CD4-positive, alpha-beta T cell (primary cell): Measurements from ENCODE around the gene DOCK6. TPM values are rescaled to one million over a fixed set of nuclear protein-coding genes. Genes with fewer than 3 reads are reported as not detected.

Experiments
- ATAC-seq: fragments of 200-7000 bp; cut with Tn5 transposase; one replicate; pipeline ENCODE4 v1.10.0; 2022; ENCODE audit warnings: mild to moderate bottlenecking; ENCODE audit not compliant: poor library complexity
- CTCF ChIA-PET: fragments of 350-600 bp; sonication (Branson Sonifier 250); formaldehyde crosslinking; loops from one replicate; lab custom pipeline; 2021; ENCODE audit warnings: antibody characterized with exemption, inconsistent platforms; lab: Charles Lee
- POLR2A ChIA-PET: fragments of 350-600 bp; sonication (Branson Sonifier 250); formaldehyde crosslinking; loops from one replicate; lab custom pipeline; 2021; ENCODE audit warnings: antibody characterized with exemption, inconsistent platforms; lab: Charles Lee
- DNase-seq, 14 experiments: peaks; one replicate each; pipeline ENCODE4 v3.0.0-alpha.2; 2013 to 2020; ENCODE audit warnings: mixed read lengths in 2 of 14
- H3K27ac ChIP-seq, 2 donors: one replicate each; pipeline versions ENCODE4 v1.5.1 to v1.7.0; 2013; ENCODE audit warnings: low read length in 2 of 2, low read depth in 1 of 2, mild to moderate bottlenecking in 1 of 2
- H3K27me3 ChIP-seq, 2 experiments: 1 replicate in 1 of 2; 2 replicates in 1 of 2; pipeline versions ENCODE4 v1.6.1 to v1.7.0; 2013; ENCODE audit warnings: low read length in 2 of 2, control low read depth in 1 of 2, mild to moderate bottlenecking in 1 of 2, moderate library complexity in 1 of 2; ENCODE audit not compliant: insufficient read depth in 2 of 2, control insufficient read depth in 1 of 2
- H3K36me3 ChIP-seq: one replicate; pipeline ENCODE4 v1.6.1; 2013; ENCODE audit warnings: low read length, control low read depth; ENCODE audit not compliant: insufficient read depth
- H3K4me1 ChIP-seq: one replicate; pipeline ENCODE4 v1.6.1; 2013; ENCODE audit warnings: low read length, control low read depth; ENCODE audit not compliant: insufficient read depth
- H3K4me3 ChIP-seq: one replicate; pipeline ENCODE4 v1.5.1; 2013; ENCODE audit warnings: mild to moderate bottlenecking, low read length, moderate library complexity
- H3K9me3 ChIP-seq, 2 experiments: 1 replicate in 1 of 2; 2 replicates in 1 of 2; pipeline versions ENCODE4 v1.6.1 to v1.7.0; 2013; ENCODE audit warnings: low read length in 2 of 2, mild to moderate bottlenecking in 2 of 2, control low read depth in 1 of 2, moderate library complexity in 1 of 2; ENCODE audit not compliant: control insufficient read depth in 1 of 2, insufficient read depth in 1 of 2
- H3K27ac Mint-ChIP-seq: one replicate; pipeline ENCODE4 v1.8.0; 2020; ENCODE audit warnings: mixed read lengths
- H3K27me3 Mint-ChIP-seq: one replicate; pipeline ENCODE4 v1.8.0; 2021; ENCODE audit warnings: mixed read lengths
- H3K36me3 Mint-ChIP-seq: one replicate; pipeline ENCODE4 v1.8.0; 2021; ENCODE audit warnings: low read depth, mixed read lengths
- H3K4me1 Mint-ChIP-seq: one replicate; pipeline ENCODE4 v1.8.0; 2021; ENCODE audit warnings: low read depth, mixed read lengths
- H3K4me3 Mint-ChIP-seq: one replicate; pipeline ENCODE4 v1.8.0; 2020; ENCODE audit warnings: mild to moderate bottlenecking, mixed read lengths
- H3K9me3 Mint-ChIP-seq: one replicate; pipeline ENCODE4 v1.8.0; 2020; ENCODE audit warnings: mixed read lengths
- intact Hi-C, 2 experiments: fragments of 100-400 bp; cut with DNase I in 1 of 2; cut with micrococcal nuclease in 1 of 2; formaldehyde crosslinking; loops; one replicate each; pipeline versions ENCODE4 v1.15.1 to v1.9.0; 2023 to 2025; cut with DNase I, micrococcal nuclease
- total RNA-seq, 174 experiments: library from RNA in 2 of 174; stranded (reverse) in 2 of 174; gene quantifications; one replicate each; pipeline ENCODE4 v1.2.3 and lab custom pipeline; 2021 to 2026
- TF ChIP-seq, protein P1 (sequence below): fragments of 200-600 bp; IDR thresholded peaks from one replicate; pipeline ENCODE4 v1.8.0; 2022; ENCODE audit warnings: antibody characterized with exemption, mild to moderate bottlenecking

DOCK6 gene
- total RNA-seq, 2 experiments from 2014 or later = 0.14 to 0.38 TPM

DNA sequence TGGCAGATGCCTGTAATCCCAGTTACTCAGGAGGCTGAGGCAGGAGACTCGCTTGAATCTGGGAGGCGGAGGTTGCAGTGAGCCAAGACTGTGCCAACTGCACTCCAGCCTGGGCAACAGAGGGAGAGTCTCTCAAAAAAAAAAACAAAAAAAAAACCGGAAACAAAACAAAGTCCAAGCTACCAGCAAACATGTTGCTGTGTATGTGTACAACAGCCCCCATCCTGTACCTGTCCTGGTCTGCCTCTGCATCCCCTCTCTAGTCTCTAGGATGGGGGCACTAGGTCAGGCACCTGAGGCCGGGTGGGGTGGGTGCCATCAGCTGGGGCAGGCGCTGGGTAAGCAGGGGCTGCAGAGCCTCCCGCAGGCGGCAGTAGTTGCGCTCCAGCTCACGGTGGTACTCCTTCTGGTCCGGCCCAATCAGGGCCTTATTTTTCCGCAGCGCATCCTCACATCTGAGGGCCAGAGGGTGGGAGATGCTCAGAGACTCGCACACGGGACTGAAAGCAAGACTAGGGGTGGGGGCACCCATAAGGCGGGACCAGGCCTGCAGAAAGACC, 62.2 kb downstream of the DOCK6 start:
- Mint-ChIP-seq H3K4me1 (peaks cover 7% of the 10 kb centered on the region), H3K27me3 (peaks cover 39% of the 10 kb centered on the region), H3K4me3 (no peak overlapping the region), H3K36me3 (no peaks in the 10 kb centered on the region), H3K27ac (no peak overlapping the region), H3K9me3 (no peaks in the 10 kb centered on the region)
- TF ChIP-seq, protein P1, sequence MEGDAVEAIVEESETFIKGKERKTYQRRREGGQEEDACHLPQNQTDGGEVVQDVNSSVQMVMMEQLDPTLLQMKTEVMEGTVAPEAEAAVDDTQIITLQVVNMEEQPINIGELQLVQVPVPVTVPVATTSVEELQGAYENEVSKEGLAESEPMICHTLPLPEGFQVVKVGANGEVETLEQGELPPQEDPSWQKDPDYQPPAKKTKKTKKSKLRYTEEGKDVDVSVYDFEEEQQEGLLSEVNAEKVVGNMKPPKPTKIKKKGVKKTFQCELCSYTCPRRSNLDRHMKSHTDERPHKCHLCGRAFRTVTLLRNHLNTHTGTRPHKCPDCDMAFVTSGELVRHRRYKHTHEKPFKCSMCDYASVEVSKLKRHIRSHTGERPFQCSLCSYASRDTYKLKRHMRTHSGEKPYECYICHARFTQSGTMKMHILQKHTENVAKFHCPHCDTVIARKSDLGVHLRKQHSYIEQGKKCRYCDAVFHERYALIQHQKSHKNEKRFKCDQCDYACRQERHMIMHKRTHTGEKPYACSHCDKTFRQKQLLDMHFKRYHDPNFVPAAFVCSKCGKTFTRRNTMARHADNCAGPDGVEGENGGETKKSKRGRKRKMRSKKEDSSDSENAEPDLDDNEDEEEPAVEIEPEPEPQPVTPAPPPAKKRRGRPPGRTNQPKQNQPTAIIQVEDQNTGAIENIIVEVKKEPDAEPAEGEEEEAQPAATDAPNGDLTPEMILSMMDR = no peak
- H3K27me3 ChIP-seq = peaks cover 11% of the 10 kb centered on the region in 2 experiments
- intact Hi-C loops = no loop called here
- ChIA-PET POLR2A (no interaction called here), CTCF (no interaction called here)
- DNase-seq = no peak
- H3K27ac ChIP-seq = no peak overlapping the region
- no peak for ATAC-seq
- H3K4me1 ChIP-seq = peaks cover 17% of the 10 kb centered on the region
- H3K4me3 ChIP-seq = no peak overlapping the region
- peaks cover 0 to 3% of the 10 kb centered on the region in 2 experiments for H3K9me3 ChIP-seq
- no peaks in the 10 kb centered on the region for H3K36me3 ChIP-seq

- intact Hi-C loops = loop anchor here in 1 of 2 experiments (5.0 kb wide), 1 partner anchor 42 kb away; the partner anchor contains the start of gene SPC24
- Histone ChIP-seq H3K27ac (no peak overlapping the region), H3K4me3 (no peak overlapping the region), H3K9me3 (peaks cover 0 to 3% of the 10 kb centered on the region in 2 experiments), H3K36me3 (no peaks in the 10 kb centered on the region), H3K27me3 (peaks cover 11% of the 10 kb centered on the region in 2 experiments), H3K4me1 (peaks cover 22% of the 10 kb centered on the region)
- H3K36me3 Mint-ChIP-seq = no peaks in the 10 kb centered on the region
- ChIA-PET POLR2A (no interaction called here), CTCF (no interaction called here)
- H3K9me3 Mint-ChIP-seq = no peaks in the 10 kb centered on the region
- H3K27me3 Mint-ChIP-seq = peaks cover 34% of the 10 kb centered on the region
- TF ChIP-seq, protein P1 = no peak
- H3K4me3 Mint-ChIP-seq = no peak overlapping the region
- H3K27ac Mint-ChIP-seq = no peak overlapping the region
- ATAC-seq = no peak
- H3K4me1 Mint-ChIP-seq = peaks cover 8% of the 10 kb centered on the region
- no peak for DNase-seq
Observed at GRCh38 chr19:11199517-11199916, 62.8 kb downstream of the DOCK6 start.

GRCh38 chr19:11198769-11199424, 63.4 kb downstream of the DOCK6 start:
- H3K27me3 Mint-ChIP-seq = peaks cover 29% of the 10 kb centered on the region
- peaks cover 0 to 3% of the 10 kb centered on the region in 2 experiments for H3K9me3 ChIP-seq
- intact Hi-C loops = loop anchor here in 1 of 2 experiments (5.0 kb wide), 1 partner anchor 42 kb away; the partner anchor contains the start of gene SPC24
- H3K27ac Mint-ChIP-seq = no peak overlapping the region
- no peaks in the 10 kb centered on the region for H3K9me3 Mint-ChIP-seq
- peaks cover 8% of the 10 kb centered on the region for H3K4me1 Mint-ChIP-seq
- TF ChIP-seq, protein P1 = no peak
- H3K4me1 ChIP-seq = peaks cover 22% of the 10 kb centered on the region
- no peaks in the 10 kb centered on the region for H3K36me3 ChIP-seq
- no peak overlapping the region for H3K27ac ChIP-seq
- DNase-seq (no peak), ATAC-seq (no peak)
- H3K27me3 ChIP-seq = peaks cover 11% of the 10 kb centered on the region in 2 experiments
- H3K4me3 ChIP-seq = no peak overlapping the region
- ChIA-PET POLR2A (no interaction called here), CTCF (no interaction called here)
- no peaks in the 10 kb centered on the region for H3K36me3 Mint-ChIP-seq
- peak overlapping the region; percentile 34 for H3K4me3 Mint-ChIP-seq
